DND-41 (cell line): ENCODE results near the gene DPP6.

Experiments used
- CTCF ChIP-seq: IDR thresholded peaks from 2 replicates; pipeline ENCODE4 v1.5.1; 2012; ENCODE audit warnings: borderline replicate concordance, low read length, moderate library complexity, mild to moderate bottlenecking; ENCODE audit not compliant: poor library complexity, severe bottlenecking; ENCODE audit errors: extremely low read depth
- EZH2 ChIP-seq: IDR thresholded peaks from 3 replicates; pipeline ENCODE4 v1.6.1; 2012; ENCODE audit warnings: borderline replicate concordance, low read depth, mild to moderate bottlenecking, moderate library complexity, low read length, inconsistent platforms; ENCODE audit not compliant: severe bottlenecking

GRCh38 chr7:154869436-154869835, 817.2 kb downstream of the DPP6 start:
- TF ChIP-seq EZH2 (no peak), CTCF (no peak)
